Tibial artery (tissue), 4 donors: ENCODE measurements around the gene TCF4.

Experiments used
- DNase-seq, 2 donors: peaks; one replicate each; pipeline ENCODE4 v3.0.0-alpha.2; 2019
- H3K27ac ChIP-seq, 2 donors: fragments of 200-600 bp; sonication (generic) in 1 of 2; 1 replicate in 1 of 2; 2 replicates in 1 of 2; pipeline ENCODE4 v1.5.1; 2018 to 2019; ENCODE audit warnings: mild to moderate bottlenecking in 1 of 2
- H3K27me3 ChIP-seq, 2 donors: fragments of 200-600 bp; sonication (generic) in 1 of 2; one replicate each; pipeline versions ENCODE4 v1.5.1 to v1.6.0; 2016 to 2019
- H3K36me3 ChIP-seq, 3 donors: fragments of 200-600 bp; sonication (generic) in 2 of 3; one replicate each; pipeline ENCODE4 v1.5.1; 2016 to 2019; ENCODE audit warnings: mild to moderate bottlenecking in 2 of 3
- H3K4me1 ChIP-seq, 4 donors: fragments of 200-600 bp; sonication (generic) in 2 of 4; 1 replicate in 3 of 4; 2 replicates in 1 of 4; pipeline ENCODE4 v1.5.1; 2016 to 2019
- H3K4me3 ChIP-seq, 2 donors: fragments of 200-600 bp; sonication (generic) in 1 of 2; 1 replicate in 1 of 2; 2 replicates in 1 of 2; pipeline ENCODE4 v1.5.1; 2018 to 2019; ENCODE audit warnings: mild to moderate bottlenecking in 2 of 2
- H3K9me3 ChIP-seq, 3 donors: fragments of 200-600 bp; sonication (generic) in 1 of 3; one replicate each; pipeline ENCODE4 v1.5.1; 2016 to 2019
- intact Hi-C: fragments of 100-400 bp; cut with DNase I; formaldehyde crosslinking; loops from one replicate; pipeline ENCODE4 v1.15.0; 2023; ENCODE audit warnings: low total_unique reads
- TF ChIP-seq, protein P1 (sequence below), 2 experiments: fragments of 200-600 bp in 1 of 2; fragments of 450-650 bp in 1 of 2; IDR thresholded peaks; one replicate each; pipeline ENCODE4 v1.5.1; 2017 to 2019; ENCODE audit warnings: antibody characterized with exemption in 2 of 2, mild to moderate bottlenecking in 1 of 2, moderate library complexity in 1 of 2

Gene TCF4

DNA sequence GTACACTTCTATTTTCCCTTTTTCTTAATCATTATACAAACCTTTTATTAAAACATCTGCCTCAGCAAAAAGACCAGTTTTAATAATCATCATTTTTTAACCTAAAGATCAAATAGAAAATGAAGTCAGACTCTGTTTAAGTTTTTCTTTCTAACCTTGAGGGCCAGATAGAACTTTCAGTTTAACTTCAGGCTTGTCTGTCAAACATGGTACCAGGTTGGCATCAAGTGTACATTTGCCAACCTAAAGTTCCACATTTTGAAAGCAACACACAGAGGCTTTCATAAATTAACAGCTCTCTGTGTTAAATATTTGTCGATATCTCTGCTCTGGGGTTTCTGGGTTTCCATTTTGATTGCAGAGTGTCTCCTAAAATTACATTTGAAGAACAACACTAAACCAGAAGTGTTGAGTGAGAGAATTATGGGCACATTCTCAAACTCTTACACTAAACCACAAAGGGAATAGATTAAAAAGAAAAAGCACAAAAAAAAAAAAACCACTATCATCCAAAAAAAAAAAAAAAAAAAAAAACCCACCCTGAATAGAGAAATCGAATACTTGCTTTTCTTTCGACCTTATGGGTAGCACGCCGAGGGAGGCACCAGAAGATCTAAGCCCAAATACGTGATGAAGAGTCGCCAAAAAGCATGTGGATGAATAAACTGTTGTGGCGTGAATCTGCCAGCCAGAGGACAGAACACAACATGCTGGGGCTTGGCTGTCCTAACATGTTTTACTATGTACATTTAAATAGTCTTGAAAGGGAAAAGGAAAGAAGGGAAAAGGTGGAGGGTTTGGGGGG lies 166.2 kb downstream of the TCF4 start:
- H3K4me3 ChIP-seq, result peak overlapping the region; percentile 42 to 46
- H3K27me3 ChIP-seq, result no peaks in the 10 kb centered on the region
- TF ChIP-seq, protein P1, sequence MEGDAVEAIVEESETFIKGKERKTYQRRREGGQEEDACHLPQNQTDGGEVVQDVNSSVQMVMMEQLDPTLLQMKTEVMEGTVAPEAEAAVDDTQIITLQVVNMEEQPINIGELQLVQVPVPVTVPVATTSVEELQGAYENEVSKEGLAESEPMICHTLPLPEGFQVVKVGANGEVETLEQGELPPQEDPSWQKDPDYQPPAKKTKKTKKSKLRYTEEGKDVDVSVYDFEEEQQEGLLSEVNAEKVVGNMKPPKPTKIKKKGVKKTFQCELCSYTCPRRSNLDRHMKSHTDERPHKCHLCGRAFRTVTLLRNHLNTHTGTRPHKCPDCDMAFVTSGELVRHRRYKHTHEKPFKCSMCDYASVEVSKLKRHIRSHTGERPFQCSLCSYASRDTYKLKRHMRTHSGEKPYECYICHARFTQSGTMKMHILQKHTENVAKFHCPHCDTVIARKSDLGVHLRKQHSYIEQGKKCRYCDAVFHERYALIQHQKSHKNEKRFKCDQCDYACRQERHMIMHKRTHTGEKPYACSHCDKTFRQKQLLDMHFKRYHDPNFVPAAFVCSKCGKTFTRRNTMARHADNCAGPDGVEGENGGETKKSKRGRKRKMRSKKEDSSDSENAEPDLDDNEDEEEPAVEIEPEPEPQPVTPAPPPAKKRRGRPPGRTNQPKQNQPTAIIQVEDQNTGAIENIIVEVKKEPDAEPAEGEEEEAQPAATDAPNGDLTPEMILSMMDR (IDR thresholded peaks at IDR 0.05), result no peak
- intact Hi-C loops, result no loop called here
- H3K36me3 ChIP-seq, result no peaks in the 10 kb centered on the region
- DNase-seq, result peak in 1 of 2 donors; percentile 45
- no peaks in the 10 kb centered on the region for H3K4me1 ChIP-seq
- H3K9me3 ChIP-seq, result no peaks in the 10 kb centered on the region
- H3K27ac ChIP-seq, result peak overlapping the region; percentile 27 to 51

DNA sequence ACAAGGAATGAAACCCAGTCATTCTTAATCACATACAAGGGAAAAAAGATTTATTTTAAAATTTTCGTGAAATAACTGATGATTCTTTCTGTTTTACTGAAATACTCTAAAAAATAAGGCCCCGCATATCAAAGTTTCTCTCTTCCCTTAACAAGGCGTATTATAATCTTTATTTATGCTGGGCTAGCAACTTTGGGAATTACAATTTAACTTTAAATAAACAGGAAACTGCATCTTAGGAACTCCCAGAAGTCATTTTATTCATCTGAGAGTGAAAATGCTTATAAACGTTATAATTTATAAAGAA lies 166.7 kb downstream of the TCF4 start:
- no peak for DNase-seq
- TF ChIP-seq, protein P1 (IDR thresholded peaks at IDR 0.05), result no peak
- peak overlapping the region; percentile 27 to 51 for H3K27ac ChIP-seq
- H3K9me3 ChIP-seq, result no peaks in the 10 kb centered on the region
- H3K36me3 ChIP-seq, result no peaks in the 10 kb centered on the region
- H3K27me3 ChIP-seq, result no peaks in the 10 kb centered on the region
- intact Hi-C loops, result no loop called here
- no peak overlapping the region for H3K4me3 ChIP-seq
- no peaks in the 10 kb centered on the region for H3K4me1 ChIP-seq

- Histone ChIP-seq H3K4me1 (no peaks in the 10 kb centered on the region), H3K9me3 (no peaks in the 10 kb centered on the region), H3K27ac (peak overlapping the region; percentile 27 to 51), H3K36me3 (no peaks in the 10 kb centered on the region), H3K4me3 (no peak overlapping the region), H3K27me3 (no peaks in the 10 kb centered on the region)
- TF ChIP-seq, protein P1 (IDR thresholded peaks at IDR 0.05), result no peak
- intact Hi-C loops, result no loop called here
- DNase-seq, result no peak
Measured at GRCh38 chr18:55420665-55421307, 167.2 kb downstream of the TCF4 start.

DNA sequence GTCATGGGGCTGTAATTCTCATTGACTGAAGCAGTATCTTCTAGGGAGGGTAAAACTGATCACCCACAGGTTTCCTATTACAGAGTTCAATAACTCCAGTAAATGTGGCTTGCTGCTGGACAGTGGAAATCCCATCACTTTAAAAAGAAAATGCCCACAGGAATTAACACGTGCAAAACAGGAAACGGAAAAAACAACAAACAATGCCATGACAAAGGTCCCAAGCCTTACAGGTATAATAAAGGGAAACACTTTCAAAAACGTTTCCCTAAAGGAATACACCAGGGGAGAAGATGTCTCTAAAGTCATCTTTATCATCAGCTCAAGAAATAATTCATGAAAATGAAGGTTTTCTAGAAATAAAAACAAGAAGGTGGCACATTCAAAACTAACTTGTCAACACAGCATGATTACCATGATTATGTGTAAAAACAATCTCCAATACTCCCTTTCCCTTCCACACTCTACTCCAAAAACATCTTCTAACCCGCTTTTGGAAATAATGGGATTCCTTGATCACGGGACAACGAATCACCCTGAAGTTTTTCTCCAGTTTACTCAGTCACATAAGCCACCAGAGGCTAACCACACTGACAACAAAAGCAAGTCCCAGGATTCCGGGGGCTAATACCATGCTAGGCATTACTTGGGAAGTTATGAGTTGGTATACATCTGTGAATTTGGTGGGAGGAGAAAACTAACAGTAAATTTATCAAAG lies 167.9 kb downstream of the TCF4 start:
- no peaks in the 10 kb centered on the region for H3K27me3 ChIP-seq
- intact Hi-C loops, result loop anchor here (10.0 kb wide), 2 partner anchors 365 to 1235 kb away; partner anchors contain the start of gene WDR7
- no peak overlapping the region for H3K4me3 ChIP-seq
- no peak for DNase-seq
- TF ChIP-seq, protein P1 (IDR thresholded peaks at IDR 0.05), result no peak
- no peak overlapping the region for H3K27ac ChIP-seq
- H3K4me1 ChIP-seq, result no peaks in the 10 kb centered on the region
- H3K9me3 ChIP-seq, result no peaks in the 10 kb centered on the region
- H3K36me3 ChIP-seq, result no peaks in the 10 kb centered on the region

DNA sequence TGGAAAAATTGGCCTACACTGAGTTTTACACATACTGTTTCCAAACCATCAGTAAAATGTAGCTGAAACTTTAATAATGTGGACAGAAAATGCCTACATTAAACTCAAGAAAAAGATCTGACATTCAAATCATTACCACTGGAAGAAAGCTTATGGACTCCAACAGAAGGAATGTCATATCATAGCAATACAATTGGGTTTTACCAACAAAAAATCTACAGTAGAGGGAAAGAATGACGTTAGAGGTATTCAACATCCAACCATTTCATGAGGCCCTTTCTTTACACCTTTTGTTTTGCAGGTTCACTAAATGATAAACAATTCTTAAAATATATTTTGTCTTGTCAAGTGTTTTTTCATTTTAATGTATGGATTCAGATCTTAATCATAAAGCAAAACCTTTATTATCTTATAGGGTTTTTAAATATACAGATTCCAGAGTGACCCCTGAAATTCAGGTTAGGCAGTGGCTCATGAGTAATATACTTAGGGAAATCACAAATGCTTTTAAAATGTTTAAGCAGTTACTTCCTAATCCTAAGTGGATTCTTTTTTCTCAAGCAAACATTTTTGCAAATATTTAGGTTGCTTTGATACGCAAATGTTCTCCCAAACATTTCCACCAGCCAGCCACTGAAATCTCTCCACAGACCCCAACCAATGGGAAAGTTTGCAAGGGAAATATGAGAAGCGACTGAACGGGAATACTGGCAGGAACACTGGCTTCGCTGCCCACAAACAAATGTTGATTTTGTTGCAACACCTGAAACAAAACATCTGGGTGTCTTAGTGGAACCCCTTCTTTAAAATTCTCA lies 168.7 kb downstream of the TCF4 start:
- no peak overlapping the region for H3K4me3 ChIP-seq
- H3K27me3 ChIP-seq, result no peaks in the 10 kb centered on the region

More for the DNA sequence above, 168.7 kb downstream of the TCF4 start:
- Histone ChIP-seq H3K4me1 (no peaks in the 10 kb centered on the region), H3K9me3 (no peaks in the 10 kb centered on the region), H3K27ac (no peak overlapping the region), H3K36me3 (no peaks in the 10 kb centered on the region)
- no peak for DNase-seq
- intact Hi-C loops, result loop anchor here (10.0 kb wide), 2 partner anchors 365 to 1235 kb away; partner anchors contain the start of gene WDR7
- TF ChIP-seq, protein P1 (IDR thresholded peaks at IDR 0.05), result no peak
